ENCODE results near the gene ASPHD2. TPM values are rescaled to one million over a fixed set of nuclear protein-coding genes. Genes with fewer than 3 reads are reported as not detected.

The ASPHD2 gene
- total RNA-seq, 2 donors from 2014 or later = 13.2 to 20.2 TPM

DNA sequence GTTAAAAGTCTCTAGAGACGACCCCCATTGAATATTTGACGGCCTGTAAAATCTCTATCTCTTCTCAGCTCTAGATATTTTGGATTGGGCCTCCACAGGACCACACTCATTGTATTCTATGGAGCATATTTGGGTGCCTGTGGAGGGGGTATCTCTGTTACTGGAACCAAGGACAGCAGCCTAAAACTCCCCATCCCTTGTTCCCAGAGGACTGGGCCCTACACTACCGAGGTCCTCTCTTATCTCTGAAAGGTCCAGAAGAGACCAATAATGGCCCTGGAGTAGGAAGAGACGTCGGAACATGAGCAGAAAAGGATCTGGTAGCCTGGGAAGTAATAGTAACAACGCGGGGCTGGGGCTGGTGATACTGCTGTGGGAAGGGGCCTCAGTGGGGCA is 54.0 kb downstream of the ASPHD2 start:
- peak; percentile 2 for ATAC-seq (replicated peaks)
- Mint-ChIP-seq H3K27ac (peak overlapping the region; percentile 93), H3K36me3 (ENCODE audit: low read depth) (peaks cover 60% of the 10 kb centered on the region), H3K4me3 (peak overlapping the region; percentile 91), H3K27me3 (no peaks in the 10 kb centered on the region), H3K9me3 (no peaks in the 10 kb centered on the region), H3K4me1 (peaks cover 42% of the 10 kb centered on the region)

DNA sequence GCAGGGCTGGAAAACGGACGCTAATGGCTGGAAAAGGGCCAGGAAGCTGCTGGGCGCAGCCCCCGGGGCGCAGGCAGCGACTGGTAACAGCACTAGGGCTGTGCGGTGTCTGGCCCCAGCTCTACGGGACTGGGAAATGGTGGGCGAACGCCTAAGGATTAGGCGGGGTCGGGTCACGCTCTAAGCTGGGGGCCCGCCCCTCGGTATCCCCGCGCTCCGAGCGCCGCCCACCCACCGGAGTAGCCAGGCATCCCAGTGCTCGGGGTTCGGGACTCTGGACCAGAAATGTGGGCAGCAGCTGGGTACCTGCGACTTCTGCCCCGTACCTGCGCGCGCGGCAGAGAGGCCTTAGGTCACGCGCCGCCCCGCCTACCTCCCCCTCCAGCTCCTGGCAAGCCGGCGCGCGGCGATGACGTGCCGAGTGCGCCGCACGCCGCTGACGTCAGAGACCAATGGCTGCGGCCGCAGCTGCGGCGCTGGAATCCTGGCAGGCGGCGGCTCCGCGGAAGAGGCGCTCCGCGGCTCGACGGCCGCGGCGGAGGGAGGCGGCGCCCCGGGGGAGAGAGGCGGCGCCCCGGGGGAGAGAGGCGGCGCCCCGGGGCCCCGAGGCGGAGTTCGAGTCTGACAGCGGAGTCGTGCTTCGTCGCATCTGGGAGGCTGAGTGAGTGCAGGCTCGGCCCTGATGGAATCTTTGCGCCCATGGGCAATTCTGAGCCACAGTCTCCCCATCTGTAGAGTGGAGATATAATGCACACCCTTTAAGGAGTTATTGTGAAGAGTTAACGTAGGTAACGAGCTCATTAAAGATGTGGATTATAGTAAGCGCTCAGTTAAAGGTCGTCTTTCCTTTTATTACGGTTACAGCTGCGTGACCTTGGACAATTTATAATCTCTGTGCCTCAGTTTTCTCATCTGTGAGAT is 54.6 kb downstream of the ASPHD2 start, which contains the start of the genes HPS4 and SRRD:
Gene HPS4 (minus strand): TSS at position 345 of the 921 bp plus-strand sequence. CDS start 2,021 bp downstream, outside the sequence.
Gene SRRD (plus strand): TSS at position 439 of the 921 bp plus-strand sequence. CDS start 14 bp downstream, at position 453.
- peak; percentile 80 for ATAC-seq (replicated peaks)
- peaks cover 42% of the 10 kb centered on the region for H3K4me1 Mint-ChIP-seq
- no peaks in the 10 kb centered on the region for H3K27me3 Mint-ChIP-seq
- H3K9me3 Mint-ChIP-seq = no peaks in the 10 kb centered on the region
- peaks cover 62% of the 10 kb centered on the region for H3K36me3 Mint-ChIP-seq (ENCODE audit: low read depth)
- H3K4me3 Mint-ChIP-seq = peak within 1 kb of the TSS; percentile 91
- H3K27ac Mint-ChIP-seq = peak within 1 kb of the TSS; percentile 93

DNA sequence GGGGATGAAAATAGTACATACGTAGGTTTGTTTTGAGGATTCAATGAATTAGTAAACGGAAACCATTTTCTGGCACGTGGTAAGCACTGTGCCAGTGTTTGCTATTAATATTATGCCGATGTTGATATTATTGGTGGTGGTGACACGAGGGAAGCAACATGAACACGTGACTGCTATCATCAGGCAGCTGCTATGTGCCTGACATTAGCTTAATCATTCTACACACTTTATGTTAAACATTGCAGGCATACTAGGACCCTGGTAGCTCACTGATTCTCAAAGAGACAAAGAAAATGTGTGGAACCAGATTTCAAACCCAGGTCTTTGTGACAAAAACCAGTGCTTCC is 55.3 kb downstream of the ASPHD2 start:
- Mint-ChIP-seq H3K9me3 (no peaks in the 10 kb centered on the region), H3K27ac (peak overlapping the region; percentile 93), H3K4me1 (peaks cover 42% of the 10 kb centered on the region), H3K4me3 (peak overlapping the region; percentile 91), H3K27me3 (no peaks in the 10 kb centered on the region), H3K36me3 (ENCODE audit: low read depth) (peaks cover 62% of the 10 kb centered on the region)
- peak; percentile 7 for ATAC-seq (replicated peaks)

DNA sequence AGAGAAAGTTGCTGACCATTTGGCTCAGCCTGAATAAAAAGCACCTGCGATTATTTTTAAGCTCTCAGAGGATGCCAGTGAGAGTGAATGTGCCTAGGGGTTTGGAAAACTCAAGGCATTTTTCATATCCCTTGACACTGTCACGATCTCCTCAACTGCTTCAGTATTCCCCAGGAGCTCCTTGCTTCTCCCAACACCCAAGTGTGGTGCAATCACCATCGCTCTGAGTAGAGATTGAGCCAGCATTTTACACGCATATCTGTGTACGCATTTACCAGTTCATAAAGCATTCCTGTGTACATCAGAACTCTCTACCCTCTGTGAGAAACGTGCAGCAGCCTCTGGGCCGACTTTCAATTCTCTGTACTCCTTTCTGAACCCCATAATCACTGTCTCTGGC is 56.0 kb downstream of the ASPHD2 start:
- no peak for ATAC-seq (replicated peaks)
- no peaks in the 10 kb centered on the region for H3K27me3 Mint-ChIP-seq
- peaks cover 62% of the 10 kb centered on the region for H3K36me3 Mint-ChIP-seq (ENCODE audit: low read depth)
- peaks cover 37% of the 10 kb centered on the region for H3K4me1 Mint-ChIP-seq
- H3K9me3 Mint-ChIP-seq = no peaks in the 10 kb centered on the region
- H3K4me3 Mint-ChIP-seq = peak overlapping the region; percentile 91
- H3K27ac Mint-ChIP-seq = peak overlapping the region; percentile 45

DNA sequence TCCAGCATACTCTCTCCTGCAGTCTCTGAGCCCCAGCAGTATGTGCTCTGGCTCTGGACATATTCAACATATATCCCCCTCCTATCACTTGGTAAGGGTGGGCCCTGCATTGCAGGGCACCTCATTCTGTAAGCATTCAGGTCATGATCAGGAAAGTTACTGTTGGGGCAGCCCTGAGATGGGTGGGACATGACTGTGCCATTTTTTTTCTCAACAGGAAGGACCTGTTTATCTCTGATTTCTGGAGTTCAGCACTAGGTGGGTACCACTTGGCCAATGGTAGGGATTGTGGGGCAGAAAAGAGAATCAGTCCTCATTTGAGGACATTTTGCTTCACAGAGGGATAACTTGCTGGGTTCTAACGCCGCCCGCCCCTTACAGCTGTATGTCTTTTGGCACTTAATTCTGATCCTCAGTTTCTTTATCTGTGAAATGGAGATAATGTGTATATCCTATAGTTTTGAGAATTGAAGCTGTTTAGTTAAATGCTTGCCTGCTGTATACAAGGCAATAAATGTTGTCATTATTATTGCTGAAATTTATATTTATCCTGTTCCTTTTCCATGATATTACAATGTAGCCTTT is 56.8 kb downstream of the ASPHD2 start:
- H3K4me1 Mint-ChIP-seq = peaks cover 35% of the 10 kb centered on the region

DNA sequence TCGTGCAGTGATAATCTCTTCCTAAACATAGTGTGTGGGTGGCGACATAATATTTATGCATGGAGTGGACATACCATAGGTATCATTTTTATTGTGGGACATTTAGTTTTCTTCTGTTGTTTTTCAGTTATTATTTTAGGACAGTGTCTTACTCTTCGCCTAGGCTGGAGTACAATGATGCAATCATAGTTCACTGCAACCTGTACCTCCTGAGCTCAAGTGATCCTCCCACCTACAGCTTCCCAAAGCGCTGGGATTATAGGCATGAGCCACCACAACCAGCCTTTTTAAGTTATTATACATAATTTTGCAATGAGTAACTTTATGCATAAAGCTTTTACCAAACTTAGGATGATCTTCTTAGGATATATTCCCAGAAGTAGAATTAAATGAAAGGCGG is 57.3 kb downstream of the ASPHD2 start:
- Mint-ChIP-seq H3K4me1 (peaks cover 30% of the 10 kb centered on the region), H3K27me3 (no peaks in the 10 kb centered on the region), H3K27ac (peak overlapping the region; percentile 45), H3K4me3 (peak overlapping the region; percentile 91), H3K9me3 (no peaks in the 10 kb centered on the region), H3K36me3 (ENCODE audit: low read depth) (peaks cover 68% of the 10 kb centered on the region)
- ATAC-seq (replicated peaks) = no peak

More for the DNA sequence above, 56.8 kb downstream of the ASPHD2 start:
- H3K27ac Mint-ChIP-seq = peak overlapping the region; percentile 45
- no peaks in the 10 kb centered on the region for H3K9me3 Mint-ChIP-seq
- no peaks in the 10 kb centered on the region for H3K27me3 Mint-ChIP-seq
- peak overlapping the region; percentile 91 for H3K4me3 Mint-ChIP-seq
- ATAC-seq (replicated peaks) = no peak
- H3K36me3 Mint-ChIP-seq (ENCODE audit: low read depth) = peaks cover 68% of the 10 kb centered on the region

DNA sequence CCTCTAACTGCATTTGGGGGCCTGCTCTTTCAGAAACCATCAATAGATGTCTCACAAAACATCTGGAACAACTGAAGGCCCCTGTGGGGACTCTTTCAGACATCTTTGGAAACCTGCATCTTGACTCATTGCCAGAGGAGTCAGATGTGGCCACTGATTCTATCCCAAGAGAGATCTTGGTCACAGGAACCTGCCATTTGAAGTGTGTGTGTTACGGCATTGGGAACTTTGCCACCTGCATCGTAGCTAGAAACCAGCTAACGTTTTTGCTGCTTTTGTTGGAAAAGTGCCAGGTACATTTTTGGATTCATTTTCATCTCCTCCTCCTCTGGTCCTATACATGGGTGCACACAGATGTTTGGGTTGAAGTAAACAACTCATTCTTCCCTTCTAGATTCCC is 58.9 kb downstream of the ASPHD2 start:
- H3K27ac Mint-ChIP-seq = peak overlapping the region; percentile 22
- H3K9me3 Mint-ChIP-seq = no peaks in the 10 kb centered on the region
- no peak for ATAC-seq (replicated peaks)
- H3K27me3 Mint-ChIP-seq = no peaks in the 10 kb centered on the region
- no peak overlapping the region for H3K4me3 Mint-ChIP-seq
- H3K36me3 Mint-ChIP-seq (ENCODE audit: low read depth) = peaks cover 79% of the 10 kb centered on the region
- peaks cover 15% of the 10 kb centered on the region for H3K4me1 Mint-ChIP-seq

DNA sequence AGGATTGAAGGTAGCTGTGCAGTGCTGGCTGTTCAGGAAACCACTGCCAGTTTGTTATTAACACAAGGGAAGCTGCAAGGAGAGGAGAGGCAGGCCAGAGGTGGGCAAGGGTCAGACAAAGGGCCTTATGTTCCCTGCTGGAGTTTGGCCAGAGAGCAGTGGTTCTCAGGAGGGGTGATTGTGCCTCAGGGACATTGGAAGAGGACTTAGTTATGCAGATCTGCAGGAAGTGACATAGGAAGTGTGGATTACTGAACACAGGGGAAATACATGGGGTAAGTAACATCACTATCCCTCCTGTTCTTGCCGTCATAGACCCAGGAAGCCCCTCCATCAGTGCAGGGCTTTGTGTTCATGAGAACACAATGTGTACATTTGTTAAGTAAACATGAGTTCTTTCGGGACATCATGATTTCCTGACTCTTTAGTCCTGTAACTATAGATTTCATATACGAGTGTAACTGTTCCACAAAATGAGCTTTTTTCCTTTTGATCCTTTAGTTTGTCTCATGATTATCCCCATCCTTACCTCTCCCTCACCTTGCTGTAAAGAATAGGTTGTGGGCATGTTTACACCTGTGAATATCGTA is 60.5 kb downstream of the ASPHD2 start:
- Mint-ChIP-seq H3K27ac (peak overlapping the region; percentile 61), H3K4me1 (peaks cover 15% of the 10 kb centered on the region), H3K9me3 (no peaks in the 10 kb centered on the region), H3K4me3 (no peak overlapping the region), H3K27me3 (no peaks in the 10 kb centered on the region), H3K36me3 (ENCODE audit: low read depth) (peaks cover 94% of the 10 kb centered on the region)
- ATAC-seq (replicated peaks) = no peak

DNA sequence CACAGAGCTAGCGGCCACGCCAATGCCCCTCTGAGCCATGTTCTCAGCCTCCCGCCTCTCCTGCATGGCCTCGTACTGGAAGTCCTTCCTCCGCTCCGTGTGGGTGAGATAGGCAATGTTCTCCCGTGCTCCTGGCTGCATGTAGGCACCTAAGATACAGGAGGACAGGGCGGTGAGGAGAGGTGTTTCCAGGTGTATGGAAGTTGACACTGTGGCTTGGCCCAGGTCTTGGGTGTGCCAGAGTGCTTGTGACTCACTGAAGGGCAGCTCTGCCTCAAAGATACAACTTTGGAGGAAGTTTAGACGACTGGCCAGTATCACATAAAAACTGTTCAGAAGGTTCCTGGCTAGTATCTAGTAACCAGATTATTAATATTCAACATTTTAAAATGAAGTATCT is 63.2 kb downstream of the ASPHD2 start:
- Mint-ChIP-seq H3K4me3 (no peak overlapping the region), H3K9me3 (no peaks in the 10 kb centered on the region), H3K27me3 (no peaks in the 10 kb centered on the region), H3K36me3 (ENCODE audit: low read depth) (peaks cover 99% of the 10 kb centered on the region), H3K4me1 (no peaks in the 10 kb centered on the region), H3K27ac (no peak overlapping the region)
- no peak for ATAC-seq (replicated peaks)

DNA sequence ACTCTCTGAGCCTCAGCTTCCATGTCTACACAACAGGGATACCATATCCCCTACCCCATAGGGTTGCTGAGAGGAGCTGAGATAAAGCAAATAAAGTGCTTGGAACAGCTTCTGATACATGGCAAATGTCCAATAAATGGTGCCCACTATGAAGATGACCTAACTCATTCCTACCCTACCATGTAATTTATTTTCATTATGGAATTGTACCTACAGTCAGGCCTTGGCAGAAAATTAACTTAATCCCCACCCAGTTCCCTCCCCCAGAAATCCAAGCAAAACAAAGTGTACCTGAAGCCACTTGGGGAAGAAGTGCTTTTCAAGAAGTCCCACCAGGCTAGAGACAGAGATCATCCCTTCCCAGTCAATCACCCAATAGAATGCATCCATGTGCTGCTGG is 65.4 kb downstream of the ASPHD2 start:
- no peaks in the 10 kb centered on the region for H3K4me1 Mint-ChIP-seq

More for the DNA sequence above, 65.4 kb downstream of the ASPHD2 start:
- H3K27me3 Mint-ChIP-seq = no peaks in the 10 kb centered on the region
- H3K27ac Mint-ChIP-seq = no peak overlapping the region
- H3K36me3 Mint-ChIP-seq (ENCODE audit: low read depth) = peaks cover 99% of the 10 kb centered on the region
- no peaks in the 10 kb centered on the region for H3K9me3 Mint-ChIP-seq
- H3K4me3 Mint-ChIP-seq = no peak overlapping the region
- ATAC-seq (replicated peaks) = no peak

Other genes with a start within 250 kb of the ASPHD2 start
- 10 to 100 TPM; 36.4 to 56.3 TPM for gene HPS4, start 54.5 kb downstream of the ASPHD2 start, total RNA-seq
- gene SRRD, start 54.6 kb downstream of the ASPHD2 start, total RNA-seq = 10 to 100 TPM; 22.2 to 40.3 TPM
- gene TFIP11, start 83.2 kb downstream of the ASPHD2 start, total RNA-seq = 10 to 100 TPM; 44.8 to 50.4 TPM
- 10 to 100 TPM; 23.2 to 27.5 TPM for gene TPST2, start 160.9 kb downstream of the ASPHD2 start, total RNA-seq
- gene CRYBB1, start 188.8 kb downstream of the ASPHD2 start, total RNA-seq = not detected
- gene CRYBA4, start 192.7 kb downstream of the ASPHD2 start, total RNA-seq = 1 to 10 TPM in 1 of 2 donors, not detected in 1; 1.2 TPM
- gene MIAT, start 228.3 kb downstream of the ASPHD2 start, total RNA-seq = 100 to 1,000 TPM in 1 of 2 donors, 10 to 100 TPM in 1; 81.2 to 166 TPM

Data from activated T-helper 17 cell treated with anti-CD3 and anti-CD28 coated beads, Interleukin-2, amount 50 U/mL, for 72 hours (primary cell).